Activated T-helper 1 cell treated with anti-CD3 and anti-CD28 coated beads, Interleukin-2, amount 50 U/mL, for 16 hours (primary cell): Measurements from ENCODE around the gene DPP6.

Source experiments
- DNase-seq, 2 donors: peaks; one replicate each; pipeline ENCODE4 v3.0.0-alpha.2; 2020; ENCODE audit warnings: low read depth in 1 of 2, low spot score in 1 of 2

DPP6 gene

GRCh38 chr7:154902600-154903082 lies 850.4 kb downstream of the DPP6 start:
- DNase-seq = no peak

GRCh38 chr7:154903083-154903731 lies 851.0 kb downstream of the DPP6 start:
- no peak for DNase-seq

GRCh38 chr7:154905146-154905545 lies 852.9 kb downstream of the DPP6 start:
- DNase-seq = no peak

GRCh38 chr7:154905615-154906014 lies 853.4 kb downstream of the DPP6 start:
- no peak for DNase-seq

GRCh38 chr7:154906201-154906600 lies 854.0 kb downstream of the DPP6 start:
- no peak for DNase-seq

- DNase-seq = no peak
Measured at GRCh38 chr7:154906736-154907355, 854.6 kb downstream of the DPP6 start.

GRCh38 chr7:154907651-154908620 lies 855.7 kb downstream of the DPP6 start:
- no peak for DNase-seq

- DNase-seq = no peak
Measured at GRCh38 chr7:154909241-154910105, 857.3 kb downstream of the DPP6 start.

- DNase-seq = no peak
Measured at GRCh38 chr7:154910125-154910524, 857.9 kb downstream of the DPP6 start.

- no peak for DNase-seq
Measured at GRCh38 chr7:154910977-154911376, 858.8 kb downstream of the DPP6 start.

- no peak for DNase-seq
Measured at GRCh38 chr7:154911411-154911810, 859.2 kb downstream of the DPP6 start.

GRCh38 chr7:154911862-154912455 lies 859.8 kb downstream of the DPP6 start:
- no peak for DNase-seq

GRCh38 chr7:154912871-154913637 lies 860.9 kb downstream of the DPP6 start:
- DNase-seq = no peak

GRCh38 chr7:154913638-154914307 lies 861.6 kb downstream of the DPP6 start:
- peak; percentile 75 to 91 for DNase-seq

GRCh38 chr7:154914308-154914995 lies 862.3 kb downstream of the DPP6 start:
- no peak for DNase-seq

- DNase-seq = no peak
Measured at GRCh38 chr7:154914996-154915380, 862.8 kb downstream of the DPP6 start.

- DNase-seq = no peak
Measured at GRCh38 chr7:154915600-154915999, 863.4 kb downstream of the DPP6 start.

GRCh38 chr7:154916381-154916780 lies 864.2 kb downstream of the DPP6 start:
- no peak for DNase-seq
